HEK293 (cell line): ENCODE measurements around the gene DRC3.

ENCODE experiments used
- CTCF ChIA-PET: fragments of 350-600 bp; formaldehyde crosslinking; extraction: SDS; loops from one replicate; lab custom pipeline; 2021; ENCODE audit warnings: antibody characterized with exemption; lab: Yijun Ruan, JAX
- POLR2A ChIA-PET: fragments of 300-600 bp; formaldehyde crosslinking; extraction: SDS; loops from one replicate; lab custom pipeline; 2020; ENCODE audit warnings: antibody characterized with exemption, inconsistent platforms; lab: Yijun Ruan, JAX
- H3K27ac ChIP-seq: fragments of 200-500 bp; sonication (Bioruptor generic); 2 replicates; pipeline ENCODE4 v1.5.1; 2014; ENCODE audit warnings: low read depth, low read length, control low read depth, inconsistent platforms; ENCODE audit errors: extremely low read depth
- H3K36me3 ChIP-seq, 2 experiments: fragments of 200-500 bp in 1 of 2; sonication (Bioruptor generic) in 1 of 2; 1 replicate in 1 of 2; 2 replicates in 1 of 2; pipeline ENCODE4 v1.5.1; 2014 to 2017; ENCODE audit warnings: inconsistent platforms in 2 of 2, low read length in 2 of 2; ENCODE audit not compliant: control insufficient read depth in 2 of 2, insufficient read depth in 1 of 2
- H3K4me1 ChIP-seq: fragments of 200-500 bp; sonication (Bioruptor generic); 2 replicates; pipeline ENCODE4 v1.5.1; 2014; ENCODE audit warnings: mild to moderate bottlenecking, low read length, inconsistent platforms; ENCODE audit not compliant: control insufficient read depth, insufficient read depth
- H3K4me3 ChIP-seq: 2 replicates; pipeline ENCODE4 v1.5.1; 2011; ENCODE audit warnings: low read depth, mild to moderate bottlenecking, control low read depth, low read length, moderate library complexity
- H3K9me3 ChIP-seq: fragments of 200-500 bp; sonication (Bioruptor generic); 2 replicates; pipeline ENCODE4 v1.5.1; 2014; ENCODE audit warnings: low read depth, low read length, inconsistent platforms; ENCODE audit not compliant: control insufficient read depth, insufficient read depth
- GFI1B ChIP-seq: fragments of 450-650 bp; formaldehyde crosslinking; IDR thresholded peaks from 2 replicates; pipeline ENCODE4 v1.5.1; 2016; ENCODE audit warnings: missing biosample characterization, missing genetic modification characterization
- GLIS1 ChIP-seq: fragments of 450-650 bp; formaldehyde crosslinking; IDR thresholded peaks from 2 replicates; pipeline ENCODE4 v1.5.1; 2016; ENCODE audit warnings: missing biosample characterization, missing genetic modification characterization
- GLIS2 ChIP-seq: fragments of 450-650 bp; formaldehyde crosslinking; IDR thresholded peaks from 2 replicates; pipeline ENCODE4 v1.5.1; 2016; ENCODE audit warnings: missing biosample characterization, missing genetic modification characterization
- SCRT1 ChIP-seq: fragments of 450-650 bp; formaldehyde crosslinking; IDR thresholded peaks from 2 replicates; pipeline ENCODE4 v1.5.1; 2016; ENCODE audit warnings: missing biosample characterization, missing genetic modification characterization, borderline replicate concordance
- SCRT2 ChIP-seq: fragments of 450-650 bp; formaldehyde crosslinking; IDR thresholded peaks from 2 replicates; pipeline ENCODE4 v1.5.1; 2016; ENCODE audit warnings: missing biosample characterization, missing genetic modification characterization
- ZBTB17 ChIP-seq: fragments of 450-650 bp; formaldehyde crosslinking; IDR thresholded peaks from 2 replicates; pipeline ENCODE4 v1.5.1; 2016; ENCODE audit warnings: missing biosample characterization, missing genetic modification characterization
- ZBTB8A ChIP-seq: fragments of 450-650 bp; formaldehyde crosslinking; IDR thresholded peaks from 2 replicates; pipeline ENCODE4 v1.5.1; 2016; ENCODE audit warnings: missing biosample characterization, missing genetic modification characterization
- ZIC2 ChIP-seq: fragments of 450-650 bp; formaldehyde crosslinking; IDR thresholded peaks from 2 replicates; pipeline ENCODE4 v1.5.1; 2016; ENCODE audit warnings: missing biosample characterization, missing genetic modification characterization
- ZNF138 ChIP-seq: fragments of 450-650 bp; formaldehyde crosslinking; IDR thresholded peaks from 2 replicates; pipeline ENCODE4 v1.5.1; 2016; ENCODE audit warnings: missing biosample characterization, missing genetic modification characterization, borderline replicate concordance
- ZNF214 ChIP-seq: fragments of 450-650 bp; formaldehyde crosslinking; IDR thresholded peaks from 2 replicates; pipeline ENCODE4 v1.5.1; 2017; ENCODE audit warnings: missing biosample characterization, mild to moderate bottlenecking, missing genetic modification characterization, borderline replicate concordance
- ZNF274 ChIP-seq, 2 experiments: fragments of 200-500 bp in 1 of 2; fragments of 450-650 bp in 1 of 2; sonication (Bioruptor generic) in 1 of 2; formaldehyde crosslinking in 1 of 2; IDR thresholded peaks; 2 replicates each; pipeline versions ENCODE4 v1.5.1 to v1.6.1; 2014 to 2016; ENCODE audit warnings: borderline replicate concordance in 1 of 2, inconsistent platforms in 1 of 2, low read length in 1 of 2, missing biosample characterization in 1 of 2, missing genetic modification characterization in 1 of 2
- ZNF354C ChIP-seq: fragments of 450-650 bp; formaldehyde crosslinking; IDR thresholded peaks from 2 replicates; pipeline ENCODE4 v1.5.1; 2016; ENCODE audit warnings: missing biosample characterization, missing genetic modification characterization, low read depth, borderline replicate concordance
- ZNF391 ChIP-seq: fragments of 450-650 bp; formaldehyde crosslinking; IDR thresholded peaks from 2 replicates; pipeline ENCODE4 v1.5.1; 2016; ENCODE audit warnings: low read depth, missing biosample characterization, missing genetic modification characterization, borderline replicate concordance
- ZNF560 ChIP-seq: fragments of 450-650 bp; formaldehyde crosslinking; IDR thresholded peaks from 2 replicates; pipeline ENCODE4 v1.5.1; 2017; ENCODE audit warnings: missing biosample characterization, missing genetic modification characterization, borderline replicate concordance
- TF ChIP-seq, protein P1 (sequence below): fragments of 450-650 bp; formaldehyde crosslinking; IDR thresholded peaks from 2 replicates; pipeline ENCODE4 v1.5.0; 2017; ENCODE audit warnings: missing biosample characterization, missing genetic modification characterization, borderline replicate concordance
- TF ChIP-seq, protein P2 (sequence below): fragments of 450-650 bp; formaldehyde crosslinking; conservative IDR thresholded peaks from 2 replicates; pipeline ENCODE4 v1.5.1; 2016; ENCODE audit warnings: low read depth, missing biosample characterization, missing genetic modification characterization

The DRC3 gene

DNA sequence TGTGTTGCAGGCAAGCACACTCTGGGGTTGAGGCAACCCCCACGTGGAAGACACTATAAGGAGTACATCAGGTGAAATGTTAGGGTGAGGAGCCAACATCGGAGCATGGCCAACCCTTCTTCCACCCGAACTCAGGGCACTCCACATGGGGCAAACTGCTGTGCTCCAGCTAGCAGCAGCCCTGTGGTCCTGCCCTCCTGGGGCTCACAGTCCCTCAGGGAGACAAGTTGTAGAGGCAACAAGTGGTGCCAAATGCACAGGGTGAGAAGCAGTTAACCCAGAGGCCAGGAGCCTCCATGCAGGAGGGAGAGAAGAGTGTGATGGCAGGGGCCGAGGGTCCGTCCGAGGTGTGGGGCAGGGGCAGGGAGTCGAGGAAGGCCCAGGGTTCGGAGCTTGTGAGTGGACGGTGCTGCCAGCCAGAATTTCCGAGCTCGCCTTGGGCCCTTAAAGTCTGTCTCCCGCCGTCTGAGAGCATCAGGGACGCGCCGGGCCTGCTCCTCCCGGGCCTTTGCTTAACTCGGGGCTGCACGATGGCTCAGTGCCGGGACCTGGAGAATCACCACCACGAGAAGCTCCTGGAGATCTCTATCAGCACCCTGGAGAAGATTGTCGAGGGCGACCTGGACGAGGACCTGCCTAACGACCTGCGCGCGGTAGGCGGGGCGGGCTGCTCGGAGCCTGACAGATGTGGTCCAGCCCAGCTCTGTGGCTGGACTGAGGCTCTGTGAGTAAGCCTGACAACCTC lies 34.0 kb downstream of the DRC3 start:
- POLR2A ChIA-PET = interaction anchor here (0.6 to 0.9 kb wide), 2 partner anchors 32 to 168 kb away, joined by 3 read pairs; partner anchors contain the start of genes ATPAF2 and GID4
- TF ChIP-seq ZBTB17 = no peak
- TF ChIP-seq GLIS2 (tag by site-specific recombination) = peak; percentile 51
- TF ChIP-seq GLIS1 (tag by site-specific recombination) = peak; percentile 82
- TF ChIP-seq ZIC2 (tag by site-specific recombination) = peak; percentile 95
- TF ChIP-seq SCRT2 = peak; percentile 92
- peak; percentile 70; the same call in 1 of the 2 replicates for TF ChIP-seq SCRT1 (tag by site-specific recombination)
- Histone ChIP-seq H3K4me3 (no peak overlapping the region), H3K9me3 (no peaks in the 10 kb centered on the region), H3K27ac (no peak overlapping the region), H3K4me1 (no peaks in the 10 kb centered on the region), H3K36me3 (peaks cover 0 to 28% of the 10 kb centered on the region in 2 experiments; a peak in 2 of 3 replicates)
- CTCF ChIA-PET = interaction anchor here (0.9 to 1.5 kb wide), 4 partner anchors 40 to 146 kb away, joined by 3 to 6 read pairs (median 4); no protein-coding TSS in a partner anchor

DNA sequence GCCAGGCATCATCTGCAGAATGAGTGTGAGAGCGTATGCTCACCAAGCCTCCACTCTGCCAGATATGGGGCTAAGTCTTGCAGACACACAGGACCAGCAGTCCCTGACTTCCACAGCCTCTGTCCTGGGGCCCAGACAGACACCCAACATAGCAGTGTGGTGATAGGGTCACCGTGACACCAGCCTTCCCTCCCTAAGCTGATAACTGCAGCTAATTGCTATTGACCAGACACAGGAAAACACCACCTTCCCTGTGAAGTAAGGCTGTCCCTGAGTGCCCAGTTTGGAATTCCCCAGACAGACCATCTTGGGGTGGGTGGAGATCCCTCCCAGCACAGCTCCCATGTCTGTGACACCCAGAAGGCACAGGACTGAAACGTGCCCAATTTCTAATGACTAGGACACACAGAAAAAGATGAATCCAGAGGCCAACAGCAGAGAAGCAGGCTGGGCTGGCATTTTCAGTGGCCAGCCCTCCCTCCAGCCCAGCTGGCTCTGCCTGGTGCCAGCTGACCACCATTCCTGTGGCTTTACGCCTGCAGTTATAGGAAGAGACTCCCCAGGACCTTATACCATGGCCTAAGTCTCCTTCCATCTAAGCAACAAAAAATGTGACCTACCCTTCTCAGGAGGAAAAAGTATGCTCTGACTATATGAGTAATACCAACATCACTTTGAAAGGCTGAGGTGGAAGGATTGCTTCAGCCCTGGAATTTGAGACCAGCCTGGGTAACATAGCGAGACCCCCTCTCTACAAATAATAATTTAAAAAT lies 36.0 kb downstream of the DRC3 start:
- H3K9me3 ChIP-seq = no peaks in the 10 kb centered on the region
- TF ChIP-seq ZNF138 (tag by site-specific recombination) (no peak), ZNF214 (tag by site-specific recombination) (no peak), ZNF391 (tag by site-specific recombination) (no peak)
- TF ChIP-seq, protein P1, sequence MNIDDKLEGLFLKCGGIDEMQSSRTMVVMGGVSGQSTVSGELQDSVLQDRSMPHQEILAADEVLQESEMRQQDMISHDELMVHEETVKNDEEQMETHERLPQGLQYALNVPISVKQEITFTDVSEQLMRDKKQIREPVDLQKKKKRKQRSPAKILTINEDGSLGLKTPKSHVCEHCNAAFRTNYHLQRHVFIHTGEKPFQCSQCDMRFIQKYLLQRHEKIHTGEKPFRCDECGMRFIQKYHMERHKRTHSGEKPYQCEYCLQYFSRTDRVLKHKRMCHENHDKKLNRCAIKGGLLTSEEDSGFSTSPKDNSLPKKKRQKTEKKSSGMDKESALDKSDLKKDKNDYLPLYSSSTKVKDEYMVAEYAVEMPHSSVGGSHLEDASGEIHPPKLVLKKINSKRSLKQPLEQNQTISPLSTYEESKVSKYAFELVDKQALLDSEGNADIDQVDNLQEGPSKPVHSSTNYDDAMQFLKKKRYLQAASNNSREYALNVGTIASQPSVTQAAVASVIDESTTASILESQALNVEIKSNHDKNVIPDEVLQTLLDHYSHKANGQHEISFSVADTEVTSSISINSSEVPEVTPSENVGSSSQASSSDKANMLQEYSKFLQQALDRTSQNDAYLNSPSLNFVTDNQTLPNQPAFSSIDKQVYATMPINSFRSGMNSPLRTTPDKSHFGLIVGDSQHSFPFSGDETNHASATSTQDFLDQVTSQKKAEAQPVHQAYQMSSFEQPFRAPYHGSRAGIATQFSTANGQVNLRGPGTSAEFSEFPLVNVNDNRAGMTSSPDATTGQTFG (tag by site-specific recombination) = no peak
- POLR2A ChIA-PET = no interaction called here
- no peak overlapping the region for H3K4me3 ChIP-seq
- CTCF ChIA-PET = interaction anchor here (0.6 to 1.3 kb wide), 2 partner anchors 30 to 118 kb away, joined by 3 read pairs; no protein-coding TSS in a partner anchor
- H3K27ac ChIP-seq = no peak overlapping the region
- peaks cover 1 to 28% of the 10 kb centered on the region in 2 experiments; a peak in 2 of 3 replicates for H3K36me3 ChIP-seq
- H3K4me1 ChIP-seq = no peaks in the 10 kb centered on the region

DNA sequence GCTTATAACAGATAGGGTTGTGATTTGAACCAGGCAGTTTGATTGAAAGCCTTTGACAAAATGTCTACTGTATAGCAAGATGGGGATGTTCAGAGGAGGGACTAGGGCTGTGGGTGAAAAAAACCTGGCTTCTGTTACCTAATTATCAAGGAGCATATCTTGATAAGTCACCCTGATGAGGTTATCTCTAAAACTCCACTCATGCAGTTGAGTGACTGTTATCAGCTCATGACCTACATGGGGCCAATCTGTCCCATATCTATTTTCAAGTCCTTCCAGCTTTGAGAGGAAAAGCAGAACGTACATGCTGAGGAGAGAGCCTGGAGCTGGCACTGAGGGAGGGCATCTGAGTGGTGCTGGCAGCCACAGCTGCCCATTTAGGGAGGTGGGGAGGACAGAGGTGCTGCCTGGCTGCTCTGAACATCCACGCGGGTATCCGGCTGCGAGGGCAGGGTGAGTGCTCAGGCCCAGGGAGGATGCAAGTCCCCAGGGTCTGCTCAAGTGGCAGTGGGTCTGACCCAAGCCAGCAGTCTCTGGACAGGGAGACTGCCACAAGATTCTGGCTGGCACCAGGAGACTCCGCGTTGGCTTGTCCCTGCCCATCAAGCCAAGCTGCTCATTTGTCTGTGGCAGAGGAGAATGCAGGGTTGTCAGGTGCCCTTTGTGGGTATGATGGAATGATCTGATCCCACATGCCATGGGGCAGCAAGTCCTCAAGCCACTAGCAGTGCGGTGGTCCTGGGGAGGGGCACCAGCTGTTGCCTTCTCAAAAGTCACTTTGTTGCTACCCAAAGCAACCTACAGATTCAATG lies 37.2 kb downstream of the DRC3 start:
- Histone ChIP-seq H3K4me3 (no peak overlapping the region), H3K9me3 (no peaks in the 10 kb centered on the region), H3K27ac (no peak overlapping the region), H3K36me3 (peaks cover 4 to 28% of the 10 kb centered on the region in 2 experiments; a peak in 2 of 3 replicates), H3K4me1 (no peaks in the 10 kb centered on the region)
- CTCF ChIA-PET = interaction anchor here (1.3 kb wide), 1 partner anchor 119 kb away, joined by 3 read pairs; no protein-coding TSS in a partner anchor
- POLR2A ChIA-PET = no interaction called here
- TF ChIP-seq ZNF560 = no peak
- TF ChIP-seq ZNF354C (tag by site-specific recombination) = no peak
- TF ChIP-seq ZNF274 (IDR thresholded peaks at IDR 0.05; ENCODE audit: low read length) = no peak
- TF ChIP-seq ZNF274 (tag by site-specific recombination; IDR thresholded peaks at IDR 0.05; ENCODE audit: borderline replicate concordance) = no peak
- TF ChIP-seq, protein P2, sequence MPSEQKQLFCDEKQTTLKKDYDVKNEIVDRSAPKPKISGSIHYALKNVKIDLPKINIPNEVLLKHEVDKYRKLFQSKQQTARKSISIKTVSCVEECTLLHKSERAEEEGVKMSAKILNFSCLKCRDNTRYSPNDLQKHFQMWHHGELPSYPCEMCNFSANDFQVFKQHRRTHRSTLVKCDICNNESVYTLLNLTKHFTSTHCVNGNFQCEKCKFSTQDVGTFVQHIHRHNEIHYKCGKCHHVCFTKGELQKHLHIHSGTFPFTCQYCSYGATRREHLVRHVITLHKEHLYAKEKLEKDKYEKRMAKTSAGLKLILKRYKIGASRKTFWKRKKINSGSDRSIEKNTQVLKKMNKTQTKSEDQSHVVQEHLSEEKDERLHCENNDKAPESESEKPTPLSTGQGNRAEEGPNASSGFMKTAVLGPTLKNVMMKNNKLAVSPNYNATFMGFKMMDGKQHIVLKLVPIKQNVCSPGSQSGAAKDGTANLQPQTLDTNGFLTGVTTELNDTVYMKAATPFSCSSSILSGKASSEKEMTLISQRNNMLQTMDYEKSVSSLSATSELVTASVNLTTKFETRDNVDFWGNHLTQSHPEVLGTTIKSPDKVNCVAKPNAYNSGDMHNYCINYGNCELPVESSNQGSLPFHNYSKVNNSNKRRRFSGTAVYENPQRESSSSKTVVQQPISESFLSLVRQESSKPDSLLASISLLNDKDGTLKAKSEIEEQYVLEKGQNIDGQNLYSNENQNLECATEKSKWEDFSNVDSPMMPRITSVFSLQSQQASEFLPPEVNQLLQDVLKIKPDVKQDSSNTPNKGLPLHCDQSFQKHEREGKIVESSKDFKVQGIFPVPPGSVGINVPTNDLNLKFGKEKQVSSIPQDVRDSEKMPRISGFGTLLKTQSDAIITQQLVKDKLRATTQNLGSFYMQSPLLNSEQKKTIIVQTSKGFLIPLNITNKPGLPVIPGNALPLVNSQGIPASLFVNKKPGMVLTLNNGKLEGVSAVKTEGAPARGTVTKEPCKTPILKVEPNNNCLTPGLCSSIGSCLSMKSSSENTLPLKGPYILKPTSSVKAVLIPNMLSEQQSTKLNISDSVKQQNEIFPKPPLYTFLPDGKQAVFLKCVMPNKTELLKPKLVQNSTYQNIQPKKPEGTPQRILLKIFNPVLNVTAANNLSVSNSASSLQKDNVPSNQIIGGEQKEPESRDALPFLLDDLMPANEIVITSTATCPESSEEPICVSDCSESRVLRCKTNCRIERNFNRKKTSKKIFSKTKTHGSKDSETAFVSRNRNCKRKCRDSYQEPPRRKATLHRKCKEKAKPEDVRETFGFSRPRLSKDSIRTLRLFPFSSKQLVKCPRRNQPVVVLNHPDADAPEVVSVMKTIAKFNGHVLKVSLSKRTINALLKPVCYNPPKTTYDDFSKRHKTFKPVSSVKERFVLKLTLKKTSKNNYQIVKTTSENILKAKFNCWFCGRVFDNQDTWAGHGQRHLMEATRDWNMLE (tag by site-specific recombination) = no peak
- no peak for TF ChIP-seq ZBTB8A (tag by site-specific recombination)
- no peak for TF ChIP-seq GFI1B (tag by site-specific recombination)
